Measurements from ENCODE around the gene CISD3.

CISD3 gene

DNA sequence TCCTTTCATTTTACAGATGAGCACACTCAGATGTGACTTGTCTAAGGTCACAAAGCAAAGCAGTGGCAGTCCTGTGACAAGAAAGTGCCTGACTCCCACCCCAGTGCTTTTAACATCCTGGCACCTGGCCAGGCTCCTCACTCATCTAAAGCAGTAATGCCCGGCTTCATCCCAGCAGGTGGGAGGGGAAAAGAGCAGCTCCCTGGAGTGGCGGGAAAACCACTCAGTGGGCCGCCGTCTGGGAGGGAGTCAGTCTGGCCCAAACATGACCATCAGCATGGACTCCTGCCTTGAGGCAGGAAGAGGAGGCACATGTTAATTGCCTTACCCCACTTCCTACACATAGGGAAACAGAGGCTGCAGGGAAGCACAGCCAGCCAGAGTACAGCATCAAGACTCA, 15.4 kb downstream of the CISD3 start:
- peak overlapping the region; percentile 88; the same call in 1 of the 2 replicates for H3K4me3 ChIP-seq (replicated peaks; ENCODE audit: low read depth, low read length)
- TF ChIP-seq CTCF (IDR thresholded peaks at IDR 0.05; ENCODE audit: low read depth, low read length, missing control alignments), result no peak
- no peak for DNase-seq (ENCODE audit: extremely low read depth, low read depth)

GRCh38 chr17:38746004-38746848, 16.1 kb downstream of the CISD3 start:
- TF ChIP-seq CTCF (IDR thresholded peaks at IDR 0.05; ENCODE audit: low read depth, low read length, missing control alignments), result no peak
- peak overlapping the region; percentile 88 for H3K4me3 ChIP-seq (replicated peaks; ENCODE audit: low read depth, low read length)
- no peak for DNase-seq (ENCODE audit: extremely low read depth, low read depth)

DNA sequence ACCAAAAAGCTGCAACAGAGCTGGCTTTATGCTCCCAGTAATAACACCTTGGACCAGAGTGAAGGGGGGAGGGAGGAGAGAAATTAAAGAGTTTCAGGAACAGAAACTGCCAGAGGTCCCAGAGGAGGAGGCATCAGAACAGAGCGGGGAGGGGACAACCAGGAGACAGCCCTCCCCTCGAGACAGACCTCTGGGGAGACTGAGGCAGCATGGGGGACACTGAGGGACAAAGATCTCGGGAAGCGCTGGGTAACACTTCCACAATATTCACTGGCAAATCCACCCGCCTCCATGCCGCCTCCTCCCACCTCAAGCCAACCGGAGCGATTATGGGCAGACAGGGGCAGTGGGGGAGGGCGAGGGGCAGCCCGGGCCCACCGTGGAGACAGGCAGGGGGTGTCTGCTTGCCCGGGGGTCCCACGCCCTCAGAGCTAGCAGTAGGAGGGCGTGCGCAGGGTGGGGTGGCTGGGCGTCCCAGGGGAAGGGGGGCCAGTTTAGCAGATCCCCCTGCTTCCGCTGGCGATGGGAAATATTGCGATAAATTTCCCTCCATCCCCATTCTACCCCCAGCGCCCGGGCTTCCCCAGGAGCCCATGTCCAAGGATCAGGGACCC, 16.8 kb downstream of the CISD3 start:
- DNase-seq (ENCODE audit: extremely low read depth, low read depth), result no peak
- TF ChIP-seq CTCF (IDR thresholded peaks at IDR 0.05; ENCODE audit: low read depth, low read length, missing control alignments), result no peak
- peak overlapping the region; percentile 88 for H3K4me3 ChIP-seq (replicated peaks; ENCODE audit: low read depth, low read length)

DNA sequence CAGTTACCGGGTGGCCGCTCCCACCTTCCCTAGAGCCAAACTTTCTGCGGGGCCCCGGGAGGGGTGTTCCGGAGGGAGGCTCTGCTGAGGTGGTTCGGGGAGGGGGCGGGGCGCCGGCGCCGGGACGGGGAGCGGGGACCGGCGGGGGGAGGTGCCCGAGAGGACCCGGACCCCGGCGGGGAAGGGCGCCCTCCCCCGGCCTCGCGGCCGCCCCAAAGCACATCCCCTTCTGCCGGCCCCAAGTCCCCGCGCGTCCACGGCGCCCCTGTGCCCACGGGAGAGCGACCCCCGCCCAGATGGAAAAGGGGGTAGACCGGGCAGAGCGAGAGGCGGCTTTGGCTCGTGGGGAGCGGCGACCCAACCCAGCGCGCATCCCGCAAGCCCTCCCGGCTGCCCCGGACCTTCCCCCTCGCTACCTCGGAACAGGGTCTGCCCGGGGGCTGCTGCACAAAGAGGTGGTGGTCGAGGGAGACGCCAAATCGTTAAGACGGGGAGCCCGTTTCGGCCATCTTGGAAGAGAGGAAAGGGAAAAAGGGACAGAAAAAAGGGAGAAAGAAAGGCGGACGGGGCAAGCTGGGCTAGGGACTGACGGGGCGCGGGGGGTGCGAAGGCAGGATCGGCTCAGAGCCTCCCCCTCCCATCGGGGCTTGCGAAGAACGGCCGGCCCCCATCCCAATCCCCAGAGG, 17.5 kb downstream of the CISD3 start:
- DNase-seq (ENCODE audit: extremely low read depth, low read depth), result no peak

DNA sequence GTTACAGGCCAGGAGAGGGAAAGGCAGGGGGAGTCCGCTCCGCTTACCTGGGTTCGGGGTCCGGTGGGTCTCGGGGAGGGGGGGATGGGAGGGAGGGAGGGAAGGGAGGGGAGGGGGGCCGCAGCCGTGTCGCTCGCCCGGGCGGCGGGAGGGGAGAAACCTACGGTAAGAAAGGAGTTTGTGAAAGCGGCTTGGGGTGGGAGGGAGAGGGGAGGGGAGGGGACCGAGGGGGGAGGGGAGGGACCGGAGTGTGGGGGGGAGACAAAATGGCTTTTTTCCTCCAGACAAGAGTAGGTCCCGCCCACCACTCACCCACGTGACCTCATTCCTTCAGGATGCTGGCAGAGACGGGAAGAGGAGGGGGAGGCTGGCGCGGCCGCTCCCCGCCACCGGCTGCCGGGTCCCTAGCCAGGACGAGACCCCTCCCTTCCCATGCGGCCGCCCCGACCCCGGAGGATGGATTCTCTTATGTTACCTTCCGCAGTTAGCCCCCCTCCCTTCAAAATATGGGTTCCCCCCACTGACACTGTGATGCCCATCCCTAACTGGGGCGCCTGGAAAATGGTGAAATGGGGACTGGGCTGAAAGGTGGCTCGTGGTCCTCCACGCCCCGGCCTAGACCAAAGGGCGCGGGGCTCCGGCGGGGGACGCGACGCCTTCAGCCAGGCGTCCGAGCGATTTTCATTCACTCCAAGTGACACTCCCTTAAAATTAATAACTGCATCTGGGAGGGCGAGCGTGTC, 18.2 kb downstream of the CISD3 start, which contains the start of gene PCGF2:
TSS of gene PCGF2 (minus strand) at position 188 of the 743 bp plus-strand sequence. CDS start 7,934 bp downstream, outside the sequence.
- TF ChIP-seq CTCF (IDR thresholded peaks at IDR 0.05; ENCODE audit: low read depth, low read length, missing control alignments), result no peak
- H3K4me3 ChIP-seq (replicated peaks; ENCODE audit: low read depth, low read length), result peak within 1 kb of the TSS; percentile 99
- peak; percentile 72 for DNase-seq (ENCODE audit: extremely low read depth, low read depth)

More for the DNA sequence above, 17.5 kb downstream of the CISD3 start:
- TF ChIP-seq CTCF (IDR thresholded peaks at IDR 0.05; ENCODE audit: low read depth, low read length, missing control alignments), result no peak
- H3K4me3 ChIP-seq (replicated peaks; ENCODE audit: low read depth, low read length), result peak overlapping the region; percentile 88

DNA sequence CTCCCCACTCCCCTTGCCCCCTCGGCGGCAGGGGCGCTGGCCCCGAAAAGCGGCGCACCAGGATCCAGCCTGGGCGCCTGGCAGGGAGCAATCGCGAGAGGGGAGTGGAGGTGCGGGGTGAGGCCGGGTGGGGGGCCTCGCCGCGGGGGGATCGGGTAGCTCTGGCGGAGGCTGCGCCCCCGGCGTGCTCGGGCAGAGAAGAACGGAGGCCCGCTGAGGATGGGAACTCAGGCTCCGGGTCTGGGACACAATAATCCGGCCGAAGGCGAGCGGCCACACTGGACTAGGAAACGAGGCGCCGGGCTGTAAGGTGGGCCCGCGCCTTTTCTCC, 18.7 kb downstream of the CISD3 start:
- TF ChIP-seq CTCF (IDR thresholded peaks at IDR 0.05; ENCODE audit: low read depth, low read length, missing control alignments), result no peak
- DNase-seq (ENCODE audit: extremely low read depth, low read depth), result no peak
- peak overlapping the region; percentile 99 for H3K4me3 ChIP-seq (replicated peaks; ENCODE audit: low read depth, low read length)
